Left renal cortex interstitium (tissue), 4 donors: ENCODE data around the gene STK40. TPM values are rescaled to one million over a fixed set of nuclear protein-coding genes. Genes with fewer than 3 reads are reported as not detected.

Experiments used
- DNase-seq, 4 donors: peaks; one replicate each; pipeline ENCODE4 v3.0.0-alpha.2; 2013; ENCODE audit warnings: low read depth in 4 of 4, low spot score in 2 of 4, missing footprints in 1 of 4
- polyA plus RNA-seq, 4 donors: library from polyadenylated mRNA; unstranded; fragments of 120-200 nt; gene quantifications; one replicate each; pipeline ENCODE4 v1.2.1, GENCODE V29; 2013; ENCODE audit not compliant: insufficient read length in 4 of 4

STK40 gene
- polyA plus RNA-seq, 4 donors = 41.0 to 48.5 (median 44.2) TPM

- DNase-seq = no peak
Observed at GRCh38 chr1:36377791-36378492, 7.8 kb downstream of the STK40 start.

DNA sequence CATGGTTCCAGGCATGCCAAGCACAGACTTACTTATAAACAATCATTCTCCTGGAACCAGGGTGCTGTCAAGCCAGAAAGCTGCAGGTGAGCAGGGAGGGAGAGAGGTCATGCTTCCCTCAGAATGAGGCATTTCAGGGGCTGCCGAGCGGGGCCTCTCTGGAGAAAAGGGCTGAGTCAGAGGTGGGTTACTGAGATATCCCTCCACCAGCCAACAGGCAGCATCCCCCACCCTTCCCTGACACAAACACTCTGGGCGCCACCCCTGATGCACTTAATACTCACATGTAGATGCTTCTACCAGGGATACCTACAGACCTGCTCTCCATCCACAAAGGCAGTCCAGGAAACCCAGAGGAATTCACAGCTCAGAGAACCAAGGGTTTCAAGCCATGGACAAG is 13.1 kb downstream of the STK40 start:
- DNase-seq = no peak

DNA sequence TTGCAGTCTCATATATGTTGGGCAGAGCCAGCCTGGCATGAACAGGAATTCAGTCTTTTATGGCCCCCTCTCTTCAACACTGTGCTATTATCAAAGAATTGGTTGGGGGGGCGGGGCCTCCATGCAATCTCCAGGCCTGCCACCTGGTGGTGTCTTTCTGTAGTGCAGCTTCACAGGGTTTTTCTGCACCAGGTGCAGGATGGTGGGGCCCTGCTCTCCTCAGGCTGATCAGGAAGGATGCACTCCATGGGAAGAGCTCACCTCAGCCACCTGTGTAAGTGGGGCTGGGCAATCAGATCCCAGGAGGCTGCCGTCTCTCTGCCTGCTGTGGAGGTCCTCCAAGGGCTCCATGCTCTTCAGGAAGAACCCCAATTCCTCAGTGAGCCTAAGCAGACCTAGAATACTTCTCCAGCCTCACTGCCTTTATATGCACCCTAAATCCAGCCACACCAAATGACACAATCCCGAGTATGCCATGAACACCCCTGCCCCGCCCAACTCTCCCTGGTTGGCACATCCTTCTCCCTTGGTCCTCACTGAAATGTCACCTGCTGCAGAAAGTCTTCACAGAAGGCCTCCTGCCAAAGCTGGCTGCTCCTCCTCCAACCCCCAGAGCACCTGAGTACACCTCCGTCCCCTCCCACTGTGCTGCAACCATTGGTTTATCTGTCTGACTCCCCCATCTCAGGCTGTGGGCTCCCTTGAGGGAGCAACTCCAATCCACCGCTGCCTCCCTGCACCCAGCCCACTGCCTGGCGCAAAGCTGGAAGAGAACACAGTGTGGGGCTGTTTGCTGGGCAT is 16.5 kb downstream of the STK40 start:
- peak in 1 of 4 donors; percentile 71 for DNase-seq

DNA sequence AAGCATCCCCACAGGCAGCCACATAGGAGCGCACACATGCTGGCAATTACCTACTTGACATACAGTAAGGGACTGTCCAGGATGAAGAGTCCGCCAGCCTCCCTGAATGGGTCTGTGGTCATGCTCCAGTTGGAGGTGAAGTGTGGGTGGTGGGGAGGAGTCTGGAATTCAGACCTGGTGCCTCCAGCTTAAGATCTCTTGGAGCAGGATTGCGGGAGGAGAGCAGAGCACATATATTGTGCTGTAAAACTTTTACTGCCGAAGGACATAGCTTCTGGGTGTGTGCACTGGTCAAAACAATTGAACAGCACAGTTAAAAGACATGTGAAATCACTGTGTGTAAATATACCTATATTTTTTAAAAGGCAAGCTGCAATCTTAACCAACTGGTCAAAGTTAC is 17.9 kb downstream of the STK40 start:
- DNase-seq = no peak

DNA sequence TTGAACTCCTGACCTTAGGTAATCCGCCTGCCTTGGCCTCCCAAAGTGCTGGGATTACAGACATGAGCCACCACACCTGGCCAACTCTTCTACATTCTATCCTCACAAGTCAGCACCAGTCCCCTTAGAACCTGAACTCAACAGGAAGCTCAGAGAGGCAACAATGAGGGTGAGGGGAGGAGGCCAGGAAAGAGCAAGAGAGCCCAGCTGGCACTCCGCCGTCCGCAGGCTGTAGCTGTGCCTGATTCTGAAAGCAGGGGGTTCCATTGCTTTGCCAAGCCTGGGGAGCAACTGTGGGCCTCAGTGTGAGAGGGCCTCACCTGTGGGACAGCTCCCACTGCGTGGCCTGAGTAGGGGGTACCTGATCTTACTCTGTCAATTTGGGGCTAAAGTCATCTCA is 18.7 kb downstream of the STK40 start:
- DNase-seq = no peak

GRCh38 chr1:36366091-36366661 is 19.5 kb downstream of the STK40 start:
- DNase-seq = peak in 1 of 4 donors; percentile 68

GRCh38 chr1:36365381-36365780 is 20.3 kb downstream of the STK40 start:
- DNase-seq = no peak

DNA sequence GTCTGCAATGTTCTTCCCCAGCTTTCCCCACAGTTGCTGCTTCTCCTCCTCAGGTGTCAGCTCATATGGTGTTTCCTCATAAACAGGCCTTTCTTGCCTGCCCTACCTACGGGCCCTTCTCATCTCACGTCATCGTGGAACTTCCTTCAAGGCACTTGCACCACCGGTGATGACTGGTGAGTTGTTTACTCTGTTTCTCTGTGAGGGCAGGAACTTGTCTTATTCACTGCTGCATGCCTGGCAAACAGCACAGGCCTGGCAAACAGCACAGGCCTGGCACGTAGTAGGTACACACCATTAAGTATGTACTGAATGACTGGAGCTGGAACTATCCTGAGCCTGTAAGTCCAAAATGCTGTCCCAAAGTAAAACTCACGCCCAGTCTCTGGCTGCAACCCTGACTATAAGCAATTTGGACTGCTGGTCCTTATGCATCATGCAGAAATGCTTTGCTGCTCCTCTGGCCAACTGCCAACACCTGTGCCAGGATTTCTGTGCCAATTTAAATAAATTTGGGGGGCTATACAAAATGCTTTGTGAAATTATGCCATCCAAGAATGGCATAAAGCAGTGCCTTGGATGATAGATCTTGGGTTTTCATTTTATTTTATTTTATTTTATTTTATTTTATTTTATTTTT is 25.7 kb downstream of the STK40 start:
- no peak for DNase-seq

DNA sequence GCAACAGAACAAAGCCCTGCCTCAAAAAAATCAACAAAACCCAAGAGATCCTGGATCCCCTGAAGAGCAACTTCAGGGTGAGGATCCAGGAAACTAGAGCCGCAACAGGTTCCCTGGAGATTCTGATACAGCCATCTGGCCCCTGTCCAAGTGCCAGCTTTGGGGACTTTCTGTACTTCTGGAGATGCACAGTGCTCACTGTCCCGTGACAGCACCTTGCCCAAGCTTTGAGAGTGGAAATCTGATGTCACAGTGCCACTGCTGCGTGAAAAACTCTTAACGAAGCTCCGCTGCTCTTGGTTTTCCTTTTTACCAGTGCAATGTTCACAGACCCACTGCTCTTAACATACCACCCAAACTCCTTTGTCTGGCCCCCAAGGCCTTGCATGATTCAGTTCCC is 26.3 kb downstream of the STK40 start:
- DNase-seq = no peak

DNA sequence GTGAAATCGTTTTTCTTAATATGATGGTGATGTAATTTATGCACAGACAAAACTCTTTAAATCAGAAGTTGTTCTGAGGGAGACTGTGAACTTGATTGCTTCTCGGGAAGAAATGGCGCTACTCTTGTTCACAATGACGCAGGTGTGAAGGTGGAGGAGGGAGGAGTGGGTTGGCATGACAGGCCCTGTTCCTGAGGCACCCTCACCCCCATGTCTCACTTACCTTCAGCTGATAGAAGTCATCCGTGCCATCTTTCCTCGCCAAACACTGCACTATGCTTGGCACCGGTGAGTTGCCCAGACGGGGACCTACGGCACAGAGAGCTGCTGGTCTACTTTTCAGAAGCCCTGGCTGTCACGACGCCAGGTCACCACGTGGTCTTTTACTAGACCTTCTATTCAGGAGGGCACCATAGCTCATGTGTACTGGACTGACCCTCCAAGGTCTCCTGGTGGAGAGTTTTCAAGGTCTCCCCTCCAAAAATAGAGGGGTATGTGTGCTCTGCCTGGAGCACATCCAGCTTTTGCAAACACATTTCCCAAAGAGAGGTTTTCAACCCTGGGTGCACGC is 27.1 kb downstream of the STK40 start:
- no peak for DNase-seq

GRCh38 chr1:36355811-36356210 is 29.9 kb downstream of the STK40 start:
- no peak for DNase-seq

GRCh38 chr1:36354486-36354885 is 31.2 kb downstream of the STK40 start:
- DNase-seq = no peak

- no peak for DNase-seq
Observed at GRCh38 chr1:36352910-36353878, 32.5 kb downstream of the STK40 start.

- DNase-seq = no peak
Observed at GRCh38 chr1:36352125-36352909, 33.4 kb downstream of the STK40 start.

GRCh38 chr1:36351227-36351977 is 34.3 kb downstream of the STK40 start:
- no peak for DNase-seq

- DNase-seq = no peak
Observed at GRCh38 chr1:36350659-36351226, 35.0 kb downstream of the STK40 start.

- DNase-seq = no peak
Observed at GRCh38 chr1:36349839-36350238, 35.9 kb downstream of the STK40 start.

- DNase-seq = no peak
Observed at GRCh38 chr1:36349241-36349671, 36.5 kb downstream of the STK40 start.
